ENCODE measurements around the gene KIF20A. TPM values are rescaled to one million over a fixed set of nuclear protein-coding genes. Genes with fewer than 3 reads are reported as not detected.

The KIF20A gene
- total RNA-seq, 1 experiment from 2014 or later, result 119 TPM

DNA sequence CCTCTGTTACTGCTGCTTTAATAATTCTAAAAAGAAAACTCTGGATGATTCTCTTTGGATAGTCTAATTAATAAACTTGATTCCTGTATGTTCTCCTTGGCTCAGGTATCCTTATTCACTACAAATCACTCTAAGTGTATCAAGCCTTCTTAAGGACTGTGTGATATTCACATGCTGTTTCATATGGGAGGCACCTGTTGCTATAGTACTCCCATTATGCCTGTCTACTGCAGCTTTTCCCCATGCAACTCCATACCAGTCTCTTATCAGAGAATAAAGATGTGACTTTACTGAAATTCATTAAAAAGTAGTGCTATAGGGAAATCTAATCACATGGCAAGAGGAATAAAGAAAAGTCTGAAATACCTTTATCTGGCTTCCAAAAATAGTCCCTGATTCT is 15.2 kb upstream of the KIF20A start:
- Histone ChIP-seq H3K27ac (ENCODE audit: low read depth, low read length, poor library complexity, severe bottlenecking) (no peak overlapping the region), H3K36me3 (ENCODE audit: insufficient read depth, low read length, poor library complexity, severe bottlenecking) (peaks cover 100% of the 10 kb centered on the region), H3K9me3 (ENCODE audit: low read depth, low read length, poor library complexity, severe bottlenecking) (no peaks in the 10 kb centered on the region), H3K4me1 (ENCODE audit: insufficient read depth, low read length, poor library complexity, severe bottlenecking) (no peaks in the 10 kb centered on the region), H3K27me3 (replicated peaks; ENCODE audit: insufficient read depth, low read depth, low read length, poor library complexity) (no peaks in the 10 kb centered on the region), H3K4me3 (ENCODE audit: low read depth, low read length, poor library complexity, severe bottlenecking) (no peak overlapping the region)
- POLR2A ChIA-PET (ENCODE audit: low non-redundant PET), result no interaction called here
- TF ChIP-seq, protein P1, sequence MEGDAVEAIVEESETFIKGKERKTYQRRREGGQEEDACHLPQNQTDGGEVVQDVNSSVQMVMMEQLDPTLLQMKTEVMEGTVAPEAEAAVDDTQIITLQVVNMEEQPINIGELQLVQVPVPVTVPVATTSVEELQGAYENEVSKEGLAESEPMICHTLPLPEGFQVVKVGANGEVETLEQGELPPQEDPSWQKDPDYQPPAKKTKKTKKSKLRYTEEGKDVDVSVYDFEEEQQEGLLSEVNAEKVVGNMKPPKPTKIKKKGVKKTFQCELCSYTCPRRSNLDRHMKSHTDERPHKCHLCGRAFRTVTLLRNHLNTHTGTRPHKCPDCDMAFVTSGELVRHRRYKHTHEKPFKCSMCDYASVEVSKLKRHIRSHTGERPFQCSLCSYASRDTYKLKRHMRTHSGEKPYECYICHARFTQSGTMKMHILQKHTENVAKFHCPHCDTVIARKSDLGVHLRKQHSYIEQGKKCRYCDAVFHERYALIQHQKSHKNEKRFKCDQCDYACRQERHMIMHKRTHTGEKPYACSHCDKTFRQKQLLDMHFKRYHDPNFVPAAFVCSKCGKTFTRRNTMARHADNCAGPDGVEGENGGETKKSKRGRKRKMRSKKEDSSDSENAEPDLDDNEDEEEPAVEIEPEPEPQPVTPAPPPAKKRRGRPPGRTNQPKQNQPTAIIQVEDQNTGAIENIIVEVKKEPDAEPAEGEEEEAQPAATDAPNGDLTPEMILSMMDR (conservative IDR thresholded peaks at IDR 0.05; ENCODE audit: low read depth, low read length), result no peak
- no peak for TF ChIP-seq EZH2 (IDR thresholded peaks at IDR 0.05; ENCODE audit: borderline replicate concordance, low read depth, low read length, poor library complexity, severe bottlenecking)
- BruUV-seq (replicated peaks), result no TSS peak
- CTCF ChIA-PET, result no interaction called here
- intact Hi-C loops (cut with micrococcal nuclease; ENCODE audit: unreplicated experiment), result no loop called here
- no peak for DNase-seq (ENCODE audit: low spot score)

DNA sequence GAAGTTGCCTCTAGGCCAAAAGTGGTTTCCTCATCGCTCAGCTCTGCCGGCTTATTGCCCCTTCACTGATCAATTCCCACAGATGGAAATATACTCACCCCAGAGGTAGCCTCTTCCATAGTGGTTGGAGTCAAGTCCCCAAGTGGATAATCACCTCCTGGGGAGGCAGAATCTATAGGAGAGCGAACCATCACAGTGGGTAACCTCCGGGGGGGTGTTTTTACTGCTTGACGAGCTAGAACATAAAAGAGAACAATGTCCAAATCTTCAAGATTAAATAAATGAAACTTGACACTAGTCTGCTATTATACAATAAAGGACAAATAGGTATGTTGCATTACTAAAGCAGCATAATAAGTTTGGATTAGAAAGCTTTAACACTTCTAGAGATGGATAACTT is 9.8 kb upstream of the KIF20A start:
- no peak for DNase-seq (ENCODE audit: low spot score)
- ChIA-PET CTCF (no interaction called here), POLR2A (ENCODE audit: low non-redundant PET) (no interaction called here)
- no TSS peak for BruUV-seq (replicated peaks)
- Histone ChIP-seq H3K27me3 (replicated peaks; ENCODE audit: insufficient read depth, low read depth, low read length, poor library complexity) (no peaks in the 10 kb centered on the region), H3K9me3 (ENCODE audit: low read depth, low read length, poor library complexity, severe bottlenecking) (no peaks in the 10 kb centered on the region), H3K27ac (ENCODE audit: low read depth, low read length, poor library complexity, severe bottlenecking) (no peak overlapping the region), H3K4me1 (ENCODE audit: insufficient read depth, low read length, poor library complexity, severe bottlenecking) (no peaks in the 10 kb centered on the region), H3K36me3 (ENCODE audit: insufficient read depth, low read length, poor library complexity, severe bottlenecking) (peaks cover 98% of the 10 kb centered on the region), H3K4me3 (ENCODE audit: low read depth, low read length, poor library complexity, severe bottlenecking) (no peak overlapping the region)
- intact Hi-C loops (cut with micrococcal nuclease; ENCODE audit: unreplicated experiment), result no loop called here
- TF ChIP-seq EZH2 (IDR thresholded peaks at IDR 0.05; ENCODE audit: borderline replicate concordance, low read depth, low read length, poor library complexity, severe bottlenecking), result no peak
- TF ChIP-seq, protein P1 (conservative IDR thresholded peaks at IDR 0.05; ENCODE audit: low read depth, low read length), result no peak

DNA sequence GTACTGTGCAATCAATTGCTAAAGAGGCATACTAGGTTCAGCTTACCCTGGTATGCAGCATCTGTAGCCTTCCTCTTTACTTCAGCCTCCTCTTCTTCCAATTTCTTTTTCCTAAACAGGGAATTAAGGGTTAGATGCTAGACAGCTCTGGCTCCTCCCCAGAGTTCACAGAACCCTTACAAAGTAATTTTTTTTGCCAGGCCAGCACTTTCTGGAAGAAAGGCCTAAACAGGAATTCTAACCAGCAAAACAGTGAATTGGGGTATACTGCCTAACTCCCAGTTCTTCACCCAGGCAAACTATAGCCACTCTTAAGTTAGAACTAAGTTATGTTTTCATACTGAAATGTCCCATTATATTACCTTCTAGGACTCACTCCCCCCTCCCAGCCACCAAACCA is 8.6 kb upstream of the KIF20A start:
- TF ChIP-seq, protein P1 (conservative IDR thresholded peaks at IDR 0.05; ENCODE audit: low read depth, low read length), result no peak
- TF ChIP-seq EZH2 (IDR thresholded peaks at IDR 0.05; ENCODE audit: borderline replicate concordance, low read depth, low read length, poor library complexity, severe bottlenecking), result no peak
- Histone ChIP-seq H3K9me3 (ENCODE audit: low read depth, low read length, poor library complexity, severe bottlenecking) (no peaks in the 10 kb centered on the region), H3K27me3 (replicated peaks; ENCODE audit: insufficient read depth, low read depth, low read length, poor library complexity) (no peaks in the 10 kb centered on the region), H3K36me3 (ENCODE audit: insufficient read depth, low read length, poor library complexity, severe bottlenecking) (peaks cover 97% of the 10 kb centered on the region), H3K27ac (ENCODE audit: low read depth, low read length, poor library complexity, severe bottlenecking) (no peak overlapping the region), H3K4me1 (ENCODE audit: insufficient read depth, low read length, poor library complexity, severe bottlenecking) (no peaks in the 10 kb centered on the region), H3K4me3 (ENCODE audit: low read depth, low read length, poor library complexity, severe bottlenecking) (no peak overlapping the region)
- intact Hi-C loops (cut with micrococcal nuclease; ENCODE audit: unreplicated experiment), result no loop called here
- no peak for DNase-seq (ENCODE audit: low spot score)
- POLR2A ChIA-PET (ENCODE audit: low non-redundant PET), result no interaction called here
- no TSS peak for BruUV-seq (replicated peaks)
- CTCF ChIA-PET, result no interaction called here

Data from A673 (cell line).